Measurements from ENCODE around the gene LMBRD1.

DNA sequence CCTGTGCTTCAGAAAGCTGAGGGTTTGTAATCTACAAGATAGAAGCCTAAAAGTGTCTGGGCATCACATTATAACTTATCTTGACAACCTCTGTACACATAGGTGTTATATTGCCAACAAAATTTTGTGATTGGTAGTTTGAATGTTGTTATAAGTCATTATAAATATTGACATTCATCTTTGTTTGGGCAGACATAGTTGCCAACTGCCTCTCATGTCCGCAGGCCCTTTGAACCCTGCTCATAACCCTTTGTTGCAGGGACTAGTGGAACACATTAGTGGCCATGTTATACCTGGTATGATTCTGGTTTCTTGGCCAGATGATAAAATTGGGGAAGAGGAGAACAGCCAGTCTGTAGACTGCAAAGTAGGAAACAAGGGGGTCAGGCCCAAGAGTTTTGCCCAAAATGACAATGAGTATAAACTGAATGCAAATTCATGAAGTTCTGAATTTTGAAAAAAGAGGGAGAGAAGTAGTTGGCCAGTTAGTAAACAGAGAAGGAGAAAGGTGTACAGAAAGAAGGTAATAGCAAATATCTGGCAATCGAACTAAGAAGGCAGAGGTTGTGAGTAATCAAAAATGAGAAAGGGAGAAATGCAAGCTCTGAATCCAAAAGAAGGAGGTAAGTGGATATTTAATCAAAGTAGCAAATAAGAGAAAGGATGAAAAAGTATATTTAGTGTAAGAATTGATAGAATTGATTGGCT is 21.6 kb upstream of the LMBRD1 start:
- TF ChIP-seq GATA2 (IDR thresholded peaks at IDR 0.05; ENCODE audit: low read depth, low read length): no peak
- no peak for TF ChIP-seq GATA3 (IDR thresholded peaks at IDR 0.05; ENCODE audit: low read depth, low read length)

All from SH-SY5Y (cell line).